H1 (cell line): Measurements from ENCODE around the gene LRRC72.

Source experiments
- CTCF ChIP-seq, 3 experiments: IDR thresholded peaks; 1 replicate in 2 of 3; 2 replicates in 1 of 3; pipeline versions ENCODE4 v1.5.1 to v1.6.1; 2011; ENCODE audit warnings: low read length in 3 of 3, mild to moderate bottlenecking in 3 of 3, inconsistent platforms in 2 of 3, low read depth in 1 of 3, moderate library complexity in 1 of 3; ENCODE audit not compliant: insufficient read depth in 1 of 3; ENCODE audit errors: control extremely low read depth in 1 of 3
- TAF1 ChIP-seq: IDR thresholded peaks from 2 replicates; pipeline ENCODE4 v1.6.1; 2011; ENCODE audit warnings: mild to moderate bottlenecking, low read depth, low read length

GRCh38 chr7:16619979-16620408, 93.4 kb downstream of the LRRC72 start:
- no peak for TF ChIP-seq CTCF (IDR thresholded peaks at IDR 0.05; ENCODE audit: control extremely low read depth in 1 of 3, insufficient read depth in 1 of 3, low read depth in 1 of 3, low read length in 3 of 3)
- TF ChIP-seq TAF1, result no peak
